Measurements from ENCODE around the gene ZBTB42. TPM values are rescaled to one million over a fixed set of nuclear protein-coding genes. Genes with fewer than 3 reads are reported as not detected.

Gene ZBTB42
- total RNA-seq, 2 donors from 2014 or later = 10.6 to 21.8 TPM

DNA sequence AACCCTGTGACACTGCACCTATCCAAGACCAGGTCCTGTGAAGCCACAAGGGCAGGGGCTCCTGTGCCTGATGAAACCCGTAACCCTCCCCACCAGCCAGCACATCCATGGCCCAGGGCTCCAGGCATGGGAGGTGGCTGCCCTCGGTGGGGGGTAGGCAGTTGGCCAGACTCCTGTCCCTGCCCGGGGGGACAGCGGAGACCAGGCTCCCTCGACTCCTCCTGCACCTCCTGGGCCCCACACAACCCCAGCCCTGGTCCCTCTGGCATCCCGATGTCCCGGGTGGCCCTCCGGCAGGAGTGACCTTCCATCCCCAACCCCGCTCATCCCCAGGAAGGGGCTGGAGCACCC, 16.7 kb upstream of the ZBTB42 start:
- intact Hi-C loops (cut with DNase I) = no loop called here
- TF ChIP-seq, protein P1, sequence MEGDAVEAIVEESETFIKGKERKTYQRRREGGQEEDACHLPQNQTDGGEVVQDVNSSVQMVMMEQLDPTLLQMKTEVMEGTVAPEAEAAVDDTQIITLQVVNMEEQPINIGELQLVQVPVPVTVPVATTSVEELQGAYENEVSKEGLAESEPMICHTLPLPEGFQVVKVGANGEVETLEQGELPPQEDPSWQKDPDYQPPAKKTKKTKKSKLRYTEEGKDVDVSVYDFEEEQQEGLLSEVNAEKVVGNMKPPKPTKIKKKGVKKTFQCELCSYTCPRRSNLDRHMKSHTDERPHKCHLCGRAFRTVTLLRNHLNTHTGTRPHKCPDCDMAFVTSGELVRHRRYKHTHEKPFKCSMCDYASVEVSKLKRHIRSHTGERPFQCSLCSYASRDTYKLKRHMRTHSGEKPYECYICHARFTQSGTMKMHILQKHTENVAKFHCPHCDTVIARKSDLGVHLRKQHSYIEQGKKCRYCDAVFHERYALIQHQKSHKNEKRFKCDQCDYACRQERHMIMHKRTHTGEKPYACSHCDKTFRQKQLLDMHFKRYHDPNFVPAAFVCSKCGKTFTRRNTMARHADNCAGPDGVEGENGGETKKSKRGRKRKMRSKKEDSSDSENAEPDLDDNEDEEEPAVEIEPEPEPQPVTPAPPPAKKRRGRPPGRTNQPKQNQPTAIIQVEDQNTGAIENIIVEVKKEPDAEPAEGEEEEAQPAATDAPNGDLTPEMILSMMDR (IDR thresholded peaks at IDR 0.05) = no peak
- TF ChIP-seq POLR2A (IDR thresholded peaks at IDR 0.05) = no peak
- no peaks in the 10 kb centered on the region for H3K27me3 ChIP-seq
- no peak overlapping the region for H3K4me3 ChIP-seq
- H3K9me3 ChIP-seq = no peaks in the 10 kb centered on the region
- peak overlapping the region in 1 of 4 donors; percentile 25 for H3K27ac ChIP-seq
- peaks cover 0 to 3% of the 10 kb centered on the region in 2 donors for H3K36me3 ChIP-seq (replicated peaks in 1 of 2; ENCODE audit: insufficient read depth in 1 of 2, low read depth in 2 of 2)
- DNase-seq = no peak
- H3K4me1 ChIP-seq = peaks cover 43% of the 10 kb centered on the region
- ATAC-seq = no peak
- WGBS, 2 donors = 63 to 100% methylated on average over 4 to 7 of the region's 9 CpGs

DNA sequence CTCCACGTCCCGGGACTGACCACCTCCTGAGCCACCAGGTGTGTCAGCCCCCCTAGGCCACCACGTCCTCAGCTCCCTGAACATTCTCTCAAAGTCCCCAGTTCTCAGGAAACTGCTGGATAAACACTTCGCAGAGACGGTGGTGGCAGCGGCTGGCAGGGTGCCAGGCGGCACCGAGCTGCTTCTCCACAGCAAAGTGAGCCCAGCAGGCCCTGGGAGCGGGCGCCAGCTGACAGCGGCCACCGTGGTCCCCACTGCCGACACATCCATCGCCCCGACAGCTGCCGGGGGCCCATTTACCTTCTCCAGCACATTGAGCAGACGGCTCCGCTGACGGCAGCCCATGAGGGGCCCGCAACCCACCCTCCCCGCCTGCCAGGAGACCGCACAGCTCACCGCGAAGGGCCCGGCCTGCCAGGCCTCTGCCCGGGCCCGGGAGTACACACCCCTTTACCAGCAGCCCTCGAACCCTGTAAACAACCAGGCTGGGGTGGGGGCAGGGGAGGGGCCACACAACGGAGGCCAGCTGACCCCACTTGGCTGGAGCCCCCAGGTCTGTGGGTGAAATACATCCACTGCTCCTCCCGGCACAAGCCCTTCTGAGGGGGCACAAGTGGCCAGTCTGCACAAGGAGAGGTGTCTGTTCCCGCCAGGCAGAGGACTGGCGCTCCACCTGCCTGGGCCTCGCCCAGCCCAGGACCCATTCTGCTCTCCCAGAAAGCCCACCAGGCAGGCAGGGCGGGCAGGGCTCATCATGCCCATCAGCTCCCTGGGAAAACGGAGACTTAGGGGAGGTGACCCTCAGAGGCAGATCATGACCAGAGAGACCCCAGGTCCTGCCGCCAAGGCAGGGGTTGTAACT, 15.8 kb upstream of the ZBTB42 start:
- peak; percentile 8 for ATAC-seq
- Histone ChIP-seq H3K4me3 (no peak overlapping the region), H3K27me3 (no peaks in the 10 kb centered on the region), H3K9me3 (no peaks in the 10 kb centered on the region), H3K4me1 (peaks cover 48% of the 10 kb centered on the region), H3K27ac (peak overlapping the region in 2 of 4 donors; percentile 12 to 25), H3K36me3 (replicated peaks in 1 of 2; ENCODE audit: insufficient read depth in 1 of 2, low read depth in 2 of 2) (peaks cover 0 to under 1% of the 10 kb centered on the region in 2 donors)
- WGBS, 2 donors = 31 to 59% methylated on average over 4 to 36 of the region's 36 CpGs
- intact Hi-C loops (cut with DNase I) = no loop called here
- peak in 3 of 4 donors; percentile 62 to 67 (median 66) for DNase-seq
- no peak for TF ChIP-seq POLR2A (IDR thresholded peaks at IDR 0.05)
- TF ChIP-seq, protein P1 (IDR thresholded peaks at IDR 0.05) = no peak

DNA sequence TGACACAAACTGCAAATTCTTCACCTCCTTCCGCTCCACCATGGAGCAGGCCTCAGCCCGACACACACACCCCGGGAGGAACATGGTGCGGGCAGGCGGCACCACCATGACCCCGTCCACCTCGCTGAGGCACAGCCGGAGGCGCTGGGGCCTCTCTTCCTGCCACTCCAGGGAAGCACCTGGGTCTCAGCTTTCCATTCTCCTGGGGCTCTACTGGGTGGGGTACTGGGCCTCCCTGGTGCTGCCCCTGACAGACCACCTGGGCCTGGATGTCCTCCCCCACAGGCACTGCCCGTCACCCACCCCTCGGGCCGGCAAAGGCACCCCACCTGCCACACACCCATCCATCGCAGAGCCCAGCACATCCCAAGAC, 15.2 kb upstream of the ZBTB42 start:
- ATAC-seq = no peak

DNA sequence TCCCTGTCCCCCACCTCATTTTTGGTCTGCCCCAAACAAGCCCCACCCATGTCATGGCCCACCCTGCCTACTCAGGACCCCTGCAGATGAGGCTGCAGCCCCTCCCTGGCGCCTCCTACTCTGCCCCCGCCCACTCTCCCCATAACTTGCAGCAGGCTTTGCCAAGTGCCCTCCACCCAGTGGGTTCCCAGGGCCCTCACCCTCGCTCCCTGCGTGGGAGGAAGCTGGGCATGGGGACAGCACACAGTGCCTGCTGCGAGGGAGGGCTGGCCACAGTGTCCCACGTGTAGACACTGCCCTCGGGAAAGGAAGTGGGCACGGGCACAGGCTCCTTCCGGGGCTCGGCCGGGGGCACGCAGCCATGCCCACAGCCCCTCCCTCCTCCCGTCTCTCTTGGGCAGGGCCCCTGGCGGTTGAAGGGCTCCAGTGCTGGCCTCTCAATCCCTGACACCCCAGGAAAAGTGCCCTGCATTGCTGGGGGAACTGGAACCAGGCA, 14.8 kb upstream of the ZBTB42 start:
- no peak for ATAC-seq
- TF ChIP-seq, protein P1 (IDR thresholded peaks at IDR 0.05) = no peak
- TF ChIP-seq POLR2A (IDR thresholded peaks at IDR 0.05) = no peak
- peak in 1 of 4 donors; percentile 39 for DNase-seq
- no peaks in the 10 kb centered on the region for H3K9me3 ChIP-seq
- no peaks in the 10 kb centered on the region for H3K27me3 ChIP-seq
- peaks cover 54% of the 10 kb centered on the region for H3K4me1 ChIP-seq
- 37 to 100% methylated on average over 2 to 12 of the region's 14 CpGs for WGBS, 2 donors
- H3K4me3 ChIP-seq = no peak overlapping the region
- H3K36me3 ChIP-seq (replicated peaks in 1 of 2; ENCODE audit: insufficient read depth in 1 of 2, low read depth in 2 of 2) = peaks cover 0 to 2% of the 10 kb centered on the region in 2 donors
- intact Hi-C loops (cut with DNase I) = no loop called here
- peak overlapping the region in 1 of 4 donors; percentile 24 for H3K27ac ChIP-seq

More for the DNA sequence above, 15.2 kb upstream of the ZBTB42 start:
- no peaks in the 10 kb centered on the region for H3K27me3 ChIP-seq
- H3K36me3 ChIP-seq (replicated peaks in 1 of 2; ENCODE audit: insufficient read depth in 1 of 2, low read depth in 2 of 2) = peaks cover 0 to under 1% of the 10 kb centered on the region in 2 donors
- TF ChIP-seq POLR2A (IDR thresholded peaks at IDR 0.05) = no peak
- TF ChIP-seq, protein P1 (IDR thresholded peaks at IDR 0.05) = no peak
- no peak overlapping the region for H3K4me3 ChIP-seq
- intact Hi-C loops (cut with DNase I) = no loop called here
- H3K4me1 ChIP-seq = peaks cover 50% of the 10 kb centered on the region
- WGBS, 2 donors = 84 to 94% methylated on average over 11 to 13 of the region's 13 CpGs
- no peaks in the 10 kb centered on the region for H3K9me3 ChIP-seq
- peak overlapping the region in 1 of 4 donors; percentile 12 for H3K27ac ChIP-seq
- no peak for DNase-seq
